GM12878 (cell line): ENCODE measurements around the gene ABCD3. TPM values are rescaled to one million over a fixed set of nuclear protein-coding genes. Genes with fewer than 3 reads are reported as not detected.

Source experiments
- ATAC-seq: fragments of 200-7000 bp; cut with Tn5 transposase; 3 replicates; pipeline ENCODE4 v1.9.1; 2020; ENCODE audit warnings: mild to moderate bottlenecking, moderate library complexity
- BruUV-seq: library from RNA; stranded (reverse); fragments of 400-500 nt; replicated peaks from 2 replicates; lab custom pipeline; 2021; lab: Mats Ljungman, UMichigan
- CTCF ChIA-PET: fragments of 300-600 bp; sonication (Branson Sonifier 250); formaldehyde crosslinking; extraction: SDS; loops from one replicate; lab custom pipeline; 2021; ENCODE audit warnings: inconsistent platforms; lab: Yijun Ruan, JAX
- POLR2A ChIA-PET: fragments of 350-600 bp; formaldehyde crosslinking; extraction: SDS; loops from one replicate; lab custom pipeline; 2021; ENCODE audit warnings: inconsistent platforms; lab: Charles Lee
- RAD21 ChIA-PET: fragments of 300-600 bp; sonication (Branson Sonifier 250); formaldehyde crosslinking; loops from one replicate; lab custom pipeline; 2023; ENCODE audit warnings: antibody characterized with exemption; ENCODE audit not compliant: unreplicated experiment; lab: Charles Lee
- SMC1A ChIA-PET: fragments of 300-600 bp; sonication (Branson Sonifier 250); formaldehyde crosslinking; loops from one replicate; lab custom pipeline; 2023; ENCODE audit not compliant: unreplicated experiment, uncharacterized antibody; lab: Charles Lee
- DNase-seq: peaks from one replicate; pipeline ENCODE4 v3.0.0-alpha.2; 2011; ENCODE audit warnings: low read depth, low spot score
- FAIRE-seq: peaks from 3 replicates; lab custom pipeline; 2011; peaks lifted over from hg19 to GRCh38; lab: Jason Lieb, UNC
- H2AFZ ChIP-seq: 2 replicates; pipeline ENCODE4 v1.6.0; 2011; ENCODE audit warnings: low read depth, low read length, control low read depth; ENCODE audit not compliant: control insufficient read depth
- H3K27ac ChIP-seq: 2 replicates; pipeline ENCODE4 v1.5.1; 2011; ENCODE audit warnings: control low read depth; ENCODE audit not compliant: control insufficient read depth, insufficient read depth
- H3K27me3 ChIP-seq, 2 experiments: replicated peaks in 1 of 2; 2 replicates each; pipeline versions ENCODE4 v1.6.0 to v1.6.1; 2011; ENCODE audit warnings: low read length in 1 of 2; ENCODE audit not compliant: control insufficient read depth in 2 of 2, insufficient read depth in 2 of 2
- H3K36me3 ChIP-seq, 2 experiments: 2 replicates each; pipeline ENCODE4 v1.5.1; 2011; ENCODE audit warnings: low read length in 1 of 2; ENCODE audit not compliant: control insufficient read depth in 2 of 2, insufficient read depth in 2 of 2
- H3K4me1 ChIP-seq: 2 replicates; pipeline ENCODE4 v1.6.1; 2011; ENCODE audit warnings: mild to moderate bottlenecking, low read length, moderate library complexity, mixed read lengths; ENCODE audit not compliant: control insufficient read depth, insufficient read depth
- H3K4me2 ChIP-seq: 2 replicates; pipeline ENCODE4 v1.6.0; 2011; ENCODE audit warnings: control low read depth; ENCODE audit not compliant: control insufficient read depth, insufficient read depth
- H3K4me3 ChIP-seq: fragments of 200-600 bp; sonication (generic); 2 replicates; pipeline ENCODE4 v1.5.1; 2016
- H3K79me2 ChIP-seq: 2 replicates; pipeline ENCODE4 v1.6.0; 2011; ENCODE audit warnings: low read length; ENCODE audit not compliant: control insufficient read depth, insufficient read depth
- H3K9ac ChIP-seq: 2 replicates; pipeline ENCODE4 v1.8.0; 2011; ENCODE audit warnings: low read length, control low read depth, mixed read lengths; ENCODE audit not compliant: control insufficient read depth, insufficient read depth
- H3K9me3 ChIP-seq: replicated peaks from 3 replicates; pipeline ENCODE4 v1.5.1; 2011; ENCODE audit warnings: mild to moderate bottlenecking, low read length; ENCODE audit not compliant: control insufficient read depth, insufficient read depth
- H4K20me1 ChIP-seq: 2 replicates; pipeline ENCODE4 v1.6.0; 2011; ENCODE audit not compliant: control insufficient read depth, insufficient read depth
- BCL11A ChIP-seq: IDR thresholded peaks from 2 replicates; pipeline ENCODE4 v1.6.1; 2011; ENCODE audit warnings: low read depth, low read length
- CREB1 ChIP-seq: IDR thresholded peaks from 2 replicates; pipeline ENCODE4 v1.6.1; 2012; ENCODE audit warnings: low read depth, mild to moderate bottlenecking, inconsistent platforms
- CUX1 ChIP-seq: IDR thresholded peaks from 2 replicates; pipeline ENCODE4 v1.6.1; 2012; ENCODE audit warnings: improper control_type of control experiment, low read depth, low read length; ENCODE audit not compliant: insufficient replicate concordance
- ESRRA ChIP-seq: IDR thresholded peaks from 2 replicates; pipeline ENCODE4 v1.6.1; 2012; ENCODE audit warnings: mild to moderate bottlenecking, low read length, improper control_type of control experiment
- KDM1A ChIP-seq: fragments of 200-600 bp; sonication (generic); IDR thresholded peaks from 2 replicates; pipeline ENCODE4 v1.6.1; 2016; ENCODE audit warnings: borderline replicate concordance
- MXI1 ChIP-seq: fragments of 150-350 bp; IDR thresholded peaks from 2 replicates; pipeline ENCODE4 v1.6.1; 2011; ENCODE audit warnings: low read depth, mild to moderate bottlenecking, inconsistent platforms, low read length, improper control_type of control experiment
- NFIC ChIP-seq: IDR thresholded peaks from 2 replicates; pipeline ENCODE4 v1.6.1; 2012; ENCODE audit warnings: low read depth, mild to moderate bottlenecking, inconsistent platforms, low read length, moderate library complexity
- PBX3 ChIP-seq: IDR thresholded peaks from 2 replicates; pipeline ENCODE4 v1.6.1; 2011; ENCODE audit warnings: mild to moderate bottlenecking, low read depth, low read length, moderate library complexity; ENCODE audit not compliant: insufficient replicate concordance
- POLR2AphosphoS2 ChIP-seq: IDR thresholded peaks from 2 replicates; pipeline ENCODE4 v1.6.1; 2011; ENCODE audit warnings: low read depth, mild to moderate bottlenecking, low read length, improper control_type of control experiment, moderate library complexity
- PRDM15 ChIP-seq: fragments of 450-650 bp; formaldehyde crosslinking; IDR thresholded peaks from 2 replicates; pipeline ENCODE4 v1.4.0; 2020; ENCODE audit warnings: mild to moderate bottlenecking, moderate library complexity
- RCOR1 ChIP-seq: conservative IDR thresholded peaks from 2 replicates; pipeline ENCODE4 v1.6.1; 2012; ENCODE audit warnings: low read depth, low read length, improper control_type of control experiment
- STAT3 ChIP-seq: IDR thresholded peaks from 2 replicates; pipeline ENCODE4 v1.6.1; 2011; ENCODE audit warnings: low read depth, low read length, improper control_type of control experiment
- TBL1XR1 ChIP-seq: IDR thresholded peaks from 2 replicates; pipeline ENCODE4 v1.6.1; 2012; ENCODE audit warnings: low read depth, low read length, improper control_type of control experiment
- TCF3 ChIP-seq: IDR thresholded peaks from 2 replicates; pipeline ENCODE4 v1.6.1; 2012; ENCODE audit warnings: low read depth, mild to moderate bottlenecking, low read length, borderline replicate concordance; ENCODE audit not compliant: insufficient read depth
- WGBS: methylation state at CpG from one replicate; pipeline ENCODE4 v1.1.6; 2016; ENCODE audit warnings: low lambda C conversion rate; ENCODE audit not compliant: insufficient replicate concordance, insufficient coverage; ENCODE audit errors: missing lambda C conversion rate; 5-methylcytosine and 5-hydroxymethylcytosine counted together
- in situ Hi-C: fragments of 300-500 bp; cut with MboI; formaldehyde crosslinking; loops from 9 replicates; pipeline ENCODE4 v1.14.3; 2018; ENCODE audit warnings: mixed read lengths
- intact Hi-C: fragments of 100-400 bp; cut with micrococcal nuclease; formaldehyde crosslinking; loops from one replicate; pipeline ENCODE4 v1.14.2; 2022; ENCODE audit not compliant: unreplicated experiment
- polyA plus RNA-seq, 11 experiments: library from polyadenylated mRNA; depleted of rRNA in 4 of 11; unstranded in 6 of 11; stranded (reverse) in 5 of 11; fragments of >200 nt; fragmentation: Nextera tagmentation in 4 of 11; fragmentation: Illumina TruSeq in 1 of 11; extraction: Ambion mirVana in 4 of 11; extraction: Trizol in 1 of 11; gene quantifications; 1 replicate in 1 of 11; 2 replicates in 10 of 11; pipeline versions ENCODE4 v1.2.1 to v1.2.3, GENCODE V29; 2011 to 2016; ENCODE audit warnings: inconsistent platforms in 2 of 11, missing spikeins in 2 of 11, low read depth in 1 of 11
- total RNA-seq, 4 experiments: library from RNA; depleted of rRNA in 3 of 4; stranded (reverse); fragments of >200 nt in 3 of 4; fragmentation: Illumina TruSeq in 1 of 4; extraction: Trizol in 1 of 4; gene quantifications; 2 replicates each; pipeline versions ENCODE4 v1.2.1 to v1.2.3, GENCODE V29; 2013 to 2021

Gene ABCD3
- total and polyA plus RNA-seq, 10 of the 15 experiments (the other 5 are each of a cell fraction or from before 2014, with no cell fraction given), result 15.1 to 40.2 (median 24.1) TPM

GRCh38 chr1:94398356-94398755 lies 19.8 kb upstream of the ABCD3 start (continued):
- TF ChIP-seq PRDM15 (CRISPR knock-in tag), result no peak
- TF ChIP-seq STAT3, result no peak
- no peak for TF ChIP-seq BCL11A

- WGBS, result 2% methylated on average over 3 of the region's 3 CpGs
- H3K4me2 ChIP-seq, result no peak overlapping the region
- ChIA-PET SMC1A (no interaction called here), RAD21 (no interaction called here), POLR2A (no interaction called here), CTCF (no interaction called here)
- ATAC-seq (no peak), DNase-seq (no peak), FAIRE-seq (no peak)
- no peak overlapping the region for H3K9ac ChIP-seq
- no peaks in the 10 kb centered on the region for H4K20me1 ChIP-seq
- no peak overlapping the region for H3K27ac ChIP-seq
- H3K79me2 ChIP-seq, result no peaks in the 10 kb centered on the region
- no peaks in the 10 kb centered on the region for H3K4me1 ChIP-seq
- no peak overlapping the region for H3K4me3 ChIP-seq
- no TSS peak for BruUV-seq
- H3K27me3 ChIP-seq, result no peaks in the 10 kb centered on the region; a peak in 1 of 4 replicates
- H3K36me3 ChIP-seq, result no peaks in the 10 kb centered on the region
- H3K9me3 ChIP-seq, result no peaks in the 10 kb centered on the region
- in situ Hi-C loops (no loop called here), intact Hi-C loops (no loop called here)
- no peak overlapping the region for H2AFZ ChIP-seq
- TF ChIP-seq CUX1 (no peak), POLR2AphosphoS2 (no peak), TBL1XR1 (no peak), PBX3 (no peak), CREB1 (no peak), RCOR1 (no peak), MXI1 (no peak), NFIC (no peak), TCF3 (no peak), ESRRA (no peak), KDM1A (no peak)
These were observed 18.7 kb upstream of the ABCD3 start for GRCh38 chr1:94399453-94399852.
